ENCODE data around the gene UNC13A. TPM values are rescaled to one million over a fixed set of nuclear protein-coding genes. Genes with fewer than 3 reads are reported as not detected.

Gene UNC13A
- total RNA-seq, 1 experiment from 2014 or later, result 5.8 TPM

GRCh38 chr19:17605761-17606589, 82.2 kb downstream of the UNC13A start:
- no TSS peak for BruUV-seq (replicated peaks)
- POLR2A ChIA-PET (ENCODE audit: low non-redundant PET), result interaction anchor here (0.6 kb wide), 1 partner anchor 174 kb away, joined by 4 read pairs; no protein-coding TSS in a partner anchor
- Histone ChIP-seq H3K27me3 (replicated peaks; ENCODE audit: insufficient read depth, low read depth, low read length, poor library complexity) (no peaks in the 10 kb centered on the region), H3K27ac (ENCODE audit: low read depth, low read length, poor library complexity, severe bottlenecking) (peak overlapping the region; percentile 93), H3K4me1 (ENCODE audit: insufficient read depth, low read length, poor library complexity, severe bottlenecking) (peaks cover 10% of the 10 kb centered on the region), H3K36me3 (ENCODE audit: insufficient read depth, low read length, poor library complexity, severe bottlenecking) (no peaks in the 10 kb centered on the region), H3K4me3 (ENCODE audit: low read depth, low read length, poor library complexity, severe bottlenecking) (peak overlapping the region; percentile 49), H3K9me3 (ENCODE audit: low read depth, low read length, poor library complexity, severe bottlenecking) (no peaks in the 10 kb centered on the region)
- TF ChIP-seq CTCF (conservative IDR thresholded peaks at IDR 0.05; ENCODE audit: low read depth, low read length), result peak; percentile 59
- no peak for TF ChIP-seq EZH2 (IDR thresholded peaks at IDR 0.05; ENCODE audit: borderline replicate concordance, low read depth, low read length, poor library complexity, severe bottlenecking)
- DNase-seq (ENCODE audit: low spot score), result peak; percentile 93
- CTCF ChIA-PET, result interaction anchor here (0.5 to 1.5 kb wide), 8 partner anchors 16 to 186 kb away, joined by 3 to 10 read pairs (median 4); no protein-coding TSS in a partner anchor
- intact Hi-C loops (cut with micrococcal nuclease; ENCODE audit: unreplicated experiment), result loop anchor here (10.0 kb wide), 1 partner anchor 249 kb away; the partner anchor contains the start of gene RPL18A

- BruUV-seq (replicated peaks), result no TSS peak
- Histone ChIP-seq H3K9me3 (ENCODE audit: low read depth, low read length, poor library complexity, severe bottlenecking) (no peaks in the 10 kb centered on the region), H3K36me3 (ENCODE audit: insufficient read depth, low read length, poor library complexity, severe bottlenecking) (no peaks in the 10 kb centered on the region), H3K27me3 (replicated peaks; ENCODE audit: insufficient read depth, low read depth, low read length, poor library complexity) (no peaks in the 10 kb centered on the region), H3K27ac (ENCODE audit: low read depth, low read length, poor library complexity, severe bottlenecking) (no peak overlapping the region), H3K4me1 (ENCODE audit: insufficient read depth, low read length, poor library complexity, severe bottlenecking) (peaks cover 10% of the 10 kb centered on the region), H3K4me3 (ENCODE audit: low read depth, low read length, poor library complexity, severe bottlenecking) (peak overlapping the region; percentile 49)
- CTCF ChIA-PET, result interaction anchor here (0.5 kb wide), 2 partner anchors 15 to 133 kb away, joined by 3 to 6 read pairs; no protein-coding TSS in a partner anchor
- DNase-seq (ENCODE audit: low spot score), result no peak
- TF ChIP-seq EZH2 (IDR thresholded peaks at IDR 0.05; ENCODE audit: borderline replicate concordance, low read depth, low read length, poor library complexity, severe bottlenecking) (no peak), CTCF (conservative IDR thresholded peaks at IDR 0.05; ENCODE audit: low read depth, low read length) (no peak)
- POLR2A ChIA-PET (ENCODE audit: low non-redundant PET), result no interaction called here
- intact Hi-C loops (cut with micrococcal nuclease; ENCODE audit: unreplicated experiment), result loop anchor here (10.0 kb wide), 1 partner anchor 250 kb away; the partner anchor contains the start of gene RPL18A
These were observed 83.0 kb downstream of the UNC13A start for GRCh38 chr19:17605117-17605516.

- Histone ChIP-seq H3K4me1 (ENCODE audit: insufficient read depth, low read length, poor library complexity, severe bottlenecking) (peaks cover 10% of the 10 kb centered on the region), H3K36me3 (ENCODE audit: insufficient read depth, low read length, poor library complexity, severe bottlenecking) (no peaks in the 10 kb centered on the region), H3K9me3 (ENCODE audit: low read depth, low read length, poor library complexity, severe bottlenecking) (no peaks in the 10 kb centered on the region), H3K4me3 (ENCODE audit: low read depth, low read length, poor library complexity, severe bottlenecking) (no peak overlapping the region), H3K27ac (ENCODE audit: low read depth, low read length, poor library complexity, severe bottlenecking) (no peak overlapping the region), H3K27me3 (replicated peaks; ENCODE audit: insufficient read depth, low read depth, low read length, poor library complexity) (no peaks in the 10 kb centered on the region)
- ChIA-PET CTCF (no interaction called here), POLR2A (ENCODE audit: low non-redundant PET) (no interaction called here)
- no peak for DNase-seq (ENCODE audit: low spot score)
- TF ChIP-seq CTCF (conservative IDR thresholded peaks at IDR 0.05; ENCODE audit: low read depth, low read length) (no peak), EZH2 (IDR thresholded peaks at IDR 0.05; ENCODE audit: borderline replicate concordance, low read depth, low read length, poor library complexity, severe bottlenecking) (no peak)
- intact Hi-C loops (cut with micrococcal nuclease; ENCODE audit: unreplicated experiment), result loop anchor here (10.0 kb wide), 1 partner anchor 250 kb away; the partner anchor contains the start of gene RPL18A
- no TSS peak for BruUV-seq (replicated peaks)
These were observed 83.7 kb downstream of the UNC13A start for GRCh38 chr19:17604372-17605025.
